Panc1 (cell line): ENCODE results near the gene APP.

Experiments
- POLR2AphosphoS5 ChIP-seq: IDR thresholded peaks from 2 replicates; pipeline ENCODE4 v1.6.1; 2012; ENCODE audit warnings: mild to moderate bottlenecking, low read depth, low read length, moderate library complexity
- TCF7L2 ChIP-seq: IDR thresholded peaks from 2 replicates; pipeline ENCODE4 v1.6.1; 2011; ENCODE audit warnings: mild to moderate bottlenecking, low read depth, low read length, inconsistent platforms
- TF ChIP-seq, protein P1 (sequence below): fragments of 450-650 bp; IDR thresholded peaks from 2 replicates; pipeline ENCODE4 v1.5.1; 2017; ENCODE audit warnings: mild to moderate bottlenecking
- TF ChIP-seq, protein P2 (sequence below), 2 experiments: IDR thresholded peaks; 2 replicates each; pipeline ENCODE4 v1.6.1; 2011 to 2012; ENCODE audit warnings: low read depth in 2 of 2, control low read depth in 1 of 2, low read length in 1 of 2, mild to moderate bottlenecking in 1 of 2, moderate library complexity in 1 of 2; ENCODE audit not compliant: insufficient read depth in 1 of 2

DNA sequence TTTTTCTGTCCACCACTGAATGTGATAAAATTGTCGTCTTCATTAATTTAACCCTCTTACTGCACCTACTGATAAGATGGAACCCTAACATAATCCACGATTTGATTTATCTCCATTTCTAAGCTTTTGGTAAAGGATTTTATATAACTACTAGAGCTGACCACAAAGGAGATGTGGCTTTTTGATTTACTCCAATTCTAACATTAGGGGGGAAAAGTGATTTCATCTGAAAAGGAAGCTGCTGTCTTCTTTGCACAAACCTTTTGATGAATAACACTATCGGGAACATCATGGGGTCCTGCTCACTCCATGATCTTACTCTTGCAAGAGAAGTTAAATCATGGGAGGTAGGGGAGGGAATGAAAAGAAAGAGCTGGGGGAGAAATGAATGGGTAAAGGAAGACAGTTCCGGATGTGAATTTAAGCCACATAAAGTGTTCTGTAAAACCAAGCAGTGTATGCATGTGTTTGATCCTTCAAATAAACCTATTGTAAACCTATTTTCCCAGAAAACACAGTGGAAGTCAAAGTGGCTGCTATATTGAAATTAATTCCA is 274.0 kb downstream of the APP start:
- TF ChIP-seq POLR2AphosphoS5 (no peak), TCF7L2 (no peak)
- TF ChIP-seq, protein P1, sequence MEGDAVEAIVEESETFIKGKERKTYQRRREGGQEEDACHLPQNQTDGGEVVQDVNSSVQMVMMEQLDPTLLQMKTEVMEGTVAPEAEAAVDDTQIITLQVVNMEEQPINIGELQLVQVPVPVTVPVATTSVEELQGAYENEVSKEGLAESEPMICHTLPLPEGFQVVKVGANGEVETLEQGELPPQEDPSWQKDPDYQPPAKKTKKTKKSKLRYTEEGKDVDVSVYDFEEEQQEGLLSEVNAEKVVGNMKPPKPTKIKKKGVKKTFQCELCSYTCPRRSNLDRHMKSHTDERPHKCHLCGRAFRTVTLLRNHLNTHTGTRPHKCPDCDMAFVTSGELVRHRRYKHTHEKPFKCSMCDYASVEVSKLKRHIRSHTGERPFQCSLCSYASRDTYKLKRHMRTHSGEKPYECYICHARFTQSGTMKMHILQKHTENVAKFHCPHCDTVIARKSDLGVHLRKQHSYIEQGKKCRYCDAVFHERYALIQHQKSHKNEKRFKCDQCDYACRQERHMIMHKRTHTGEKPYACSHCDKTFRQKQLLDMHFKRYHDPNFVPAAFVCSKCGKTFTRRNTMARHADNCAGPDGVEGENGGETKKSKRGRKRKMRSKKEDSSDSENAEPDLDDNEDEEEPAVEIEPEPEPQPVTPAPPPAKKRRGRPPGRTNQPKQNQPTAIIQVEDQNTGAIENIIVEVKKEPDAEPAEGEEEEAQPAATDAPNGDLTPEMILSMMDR, result no peak
- TF ChIP-seq, protein P2, sequence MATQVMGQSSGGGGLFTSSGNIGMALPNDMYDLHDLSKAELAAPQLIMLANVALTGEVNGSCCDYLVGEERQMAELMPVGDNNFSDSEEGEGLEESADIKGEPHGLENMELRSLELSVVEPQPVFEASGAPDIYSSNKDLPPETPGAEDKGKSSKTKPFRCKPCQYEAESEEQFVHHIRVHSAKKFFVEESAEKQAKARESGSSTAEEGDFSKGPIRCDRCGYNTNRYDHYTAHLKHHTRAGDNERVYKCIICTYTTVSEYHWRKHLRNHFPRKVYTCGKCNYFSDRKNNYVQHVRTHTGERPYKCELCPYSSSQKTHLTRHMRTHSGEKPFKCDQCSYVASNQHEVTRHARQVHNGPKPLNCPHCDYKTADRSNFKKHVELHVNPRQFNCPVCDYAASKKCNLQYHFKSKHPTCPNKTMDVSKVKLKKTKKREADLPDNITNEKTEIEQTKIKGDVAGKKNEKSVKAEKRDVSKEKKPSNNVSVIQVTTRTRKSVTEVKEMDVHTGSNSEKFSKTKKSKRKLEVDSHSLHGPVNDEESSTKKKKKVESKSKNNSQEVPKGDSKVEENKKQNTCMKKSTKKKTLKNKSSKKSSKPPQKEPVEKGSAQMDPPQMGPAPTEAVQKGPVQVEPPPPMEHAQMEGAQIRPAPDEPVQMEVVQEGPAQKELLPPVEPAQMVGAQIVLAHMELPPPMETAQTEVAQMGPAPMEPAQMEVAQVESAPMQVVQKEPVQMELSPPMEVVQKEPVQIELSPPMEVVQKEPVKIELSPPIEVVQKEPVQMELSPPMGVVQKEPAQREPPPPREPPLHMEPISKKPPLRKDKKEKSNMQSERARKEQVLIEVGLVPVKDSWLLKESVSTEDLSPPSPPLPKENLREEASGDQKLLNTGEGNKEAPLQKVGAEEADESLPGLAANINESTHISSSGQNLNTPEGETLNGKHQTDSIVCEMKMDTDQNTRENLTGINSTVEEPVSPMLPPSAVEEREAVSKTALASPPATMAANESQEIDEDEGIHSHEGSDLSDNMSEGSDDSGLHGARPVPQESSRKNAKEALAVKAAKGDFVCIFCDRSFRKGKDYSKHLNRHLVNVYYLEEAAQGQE (IDR thresholded peaks at IDR 0.05; ENCODE audit: insufficient read depth in 1 of 2, low read depth in 2 of 2, low read length in 1 of 2), result no peak
